ENCODE results near the gene HMG20B. TPM values are rescaled to one million over a fixed set of nuclear protein-coding genes. Genes with fewer than 3 reads are reported as not detected.

The HMG20B gene
- total RNA-seq, 2 donors from 2014 or later: 40.0 to 52.3 TPM

DNA sequence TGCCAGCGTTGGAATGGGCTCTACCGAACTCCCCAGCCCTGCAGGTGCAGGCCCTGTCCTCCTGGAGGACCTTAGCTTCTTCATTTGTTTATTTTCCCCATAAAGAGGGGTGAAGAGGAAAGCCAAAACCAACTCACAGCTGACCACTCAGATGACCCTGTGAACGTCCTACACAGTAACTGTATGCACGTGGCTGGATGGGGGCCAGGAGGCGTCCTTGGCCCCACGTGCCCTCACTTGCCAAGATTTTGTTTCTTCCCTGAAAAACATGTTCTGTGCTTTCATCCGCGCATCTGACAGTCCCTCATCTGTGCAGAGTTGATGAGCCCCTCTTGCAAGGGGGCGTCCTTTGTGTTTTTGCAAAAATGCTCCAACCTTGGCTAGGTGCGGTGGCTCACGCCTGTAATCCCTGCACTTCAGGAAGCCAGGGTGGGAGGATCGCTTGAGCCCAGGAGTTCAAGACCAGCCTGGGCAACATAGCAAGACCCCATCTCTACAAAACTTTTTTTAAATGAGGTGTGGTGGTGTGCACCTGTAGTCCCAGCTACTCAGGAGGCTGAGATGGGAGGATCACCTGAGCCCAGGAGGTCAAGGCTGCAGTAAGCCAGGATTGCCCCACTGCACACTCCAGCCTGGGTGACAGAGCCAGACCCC, 39.1 kb upstream of the HMG20B start:
- no peak for ATAC-seq (replicated peaks)
- no peak overlapping the region for H3K4me3 Mint-ChIP-seq
- H3K36me3 Mint-ChIP-seq (ENCODE audit: low read depth): peaks cover 27% of the 10 kb centered on the region
- no peaks in the 10 kb centered on the region for H3K27me3 Mint-ChIP-seq
- H3K4me1 Mint-ChIP-seq: no peaks in the 10 kb centered on the region
- no peak overlapping the region for H3K27ac Mint-ChIP-seq
- H3K9me3 Mint-ChIP-seq: no peaks in the 10 kb centered on the region

DNA sequence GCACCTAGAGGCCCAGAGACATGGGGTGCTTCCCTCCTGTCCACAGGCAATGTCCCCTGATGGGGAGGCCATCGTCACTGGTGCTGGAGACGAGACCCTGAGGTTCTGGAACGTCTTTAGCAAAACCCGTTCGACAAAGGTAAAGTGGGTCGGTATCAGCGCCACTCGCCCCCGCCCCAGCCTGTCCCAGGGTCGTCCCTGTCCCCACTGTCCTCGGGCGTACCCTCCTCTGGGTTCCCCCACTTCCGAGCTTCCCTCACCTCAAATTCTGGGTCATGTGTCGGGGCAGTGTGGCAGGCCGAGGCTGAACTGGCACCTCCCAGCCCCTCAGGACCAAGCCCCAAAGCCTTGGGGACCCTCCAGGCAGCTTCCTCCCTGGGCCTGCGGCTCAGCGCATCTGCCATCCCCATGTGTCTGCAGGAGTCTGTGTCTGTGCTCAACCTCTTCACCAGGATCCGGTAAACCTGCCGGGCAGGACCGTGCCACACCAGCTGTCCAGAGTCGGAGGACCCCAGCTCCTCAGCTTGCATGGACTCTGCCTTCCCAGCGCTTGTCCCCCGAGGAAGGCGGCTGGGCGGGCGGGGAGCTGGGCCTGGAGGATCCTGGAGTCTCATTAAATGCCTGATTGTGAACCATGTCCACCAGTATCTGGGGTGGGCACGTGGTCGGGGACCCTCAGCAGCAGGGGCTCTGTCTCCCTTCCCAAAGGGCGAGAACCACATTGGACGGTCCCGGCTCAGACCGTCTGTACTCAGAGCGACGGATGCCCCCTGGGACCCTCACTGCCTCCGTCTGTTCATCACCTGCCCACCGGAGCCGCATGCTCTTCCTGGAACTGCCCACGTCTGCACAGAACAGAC, 38.1 kb upstream of the HMG20B start:
- no peak for ATAC-seq (replicated peaks)
- H3K27ac Mint-ChIP-seq: no peak overlapping the region
- no peaks in the 10 kb centered on the region for H3K9me3 Mint-ChIP-seq
- H3K4me3 Mint-ChIP-seq: no peak overlapping the region
- no peaks in the 10 kb centered on the region for H3K4me1 Mint-ChIP-seq
- peaks cover 27% of the 10 kb centered on the region for H3K36me3 Mint-ChIP-seq (ENCODE audit: low read depth)
- no peaks in the 10 kb centered on the region for H3K27me3 Mint-ChIP-seq

DNA sequence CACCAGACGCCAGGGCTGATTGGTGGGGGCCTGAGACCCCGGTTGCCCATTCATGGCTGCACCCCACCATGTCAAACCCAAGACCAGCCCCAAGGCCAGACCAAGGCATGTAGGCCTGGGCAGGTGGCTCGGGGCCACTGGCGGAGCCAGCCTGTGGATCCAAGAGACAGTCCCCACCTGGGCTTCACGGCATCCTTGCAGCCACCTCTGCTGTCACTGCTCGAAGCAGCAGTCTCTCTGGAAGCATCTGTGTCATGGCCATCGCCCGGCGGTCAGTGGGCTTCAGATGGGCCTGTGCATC, 37.6 kb upstream of the HMG20B start:
- H3K27ac Mint-ChIP-seq: no peak overlapping the region
- no peak overlapping the region for H3K4me3 Mint-ChIP-seq
- peaks cover 27% of the 10 kb centered on the region for H3K36me3 Mint-ChIP-seq (ENCODE audit: low read depth)
- H3K4me1 Mint-ChIP-seq: no peaks in the 10 kb centered on the region
- no peak for ATAC-seq (replicated peaks)
- no peaks in the 10 kb centered on the region for H3K9me3 Mint-ChIP-seq
- no peaks in the 10 kb centered on the region for H3K27me3 Mint-ChIP-seq

DNA sequence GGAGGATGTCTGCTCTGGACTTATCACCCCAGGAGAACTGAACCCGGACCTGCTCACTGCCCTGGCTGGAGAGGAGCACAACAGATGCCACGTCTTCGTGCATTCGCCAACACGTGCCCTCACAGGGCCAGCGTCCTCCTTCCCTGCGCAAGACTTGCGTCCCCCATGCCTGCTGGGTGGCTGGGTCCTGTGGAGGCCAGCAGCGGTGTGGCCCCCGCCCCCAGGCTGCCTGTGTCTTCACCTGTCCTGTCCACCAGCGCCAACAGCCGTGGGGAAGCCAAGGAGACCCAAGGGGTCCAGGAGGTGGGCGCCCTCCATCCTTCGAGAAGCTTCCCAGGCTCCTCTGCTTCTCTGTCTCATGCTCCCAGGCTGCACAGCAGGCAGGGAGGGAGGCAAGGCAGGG, 37.2 kb upstream of the HMG20B start:
- Mint-ChIP-seq H3K36me3 (ENCODE audit: low read depth) (peaks cover 27% of the 10 kb centered on the region), H3K4me1 (no peaks in the 10 kb centered on the region), H3K27me3 (no peaks in the 10 kb centered on the region), H3K27ac (no peak overlapping the region), H3K4me3 (no peak overlapping the region), H3K9me3 (no peaks in the 10 kb centered on the region)
- no peak for ATAC-seq (replicated peaks)

DNA sequence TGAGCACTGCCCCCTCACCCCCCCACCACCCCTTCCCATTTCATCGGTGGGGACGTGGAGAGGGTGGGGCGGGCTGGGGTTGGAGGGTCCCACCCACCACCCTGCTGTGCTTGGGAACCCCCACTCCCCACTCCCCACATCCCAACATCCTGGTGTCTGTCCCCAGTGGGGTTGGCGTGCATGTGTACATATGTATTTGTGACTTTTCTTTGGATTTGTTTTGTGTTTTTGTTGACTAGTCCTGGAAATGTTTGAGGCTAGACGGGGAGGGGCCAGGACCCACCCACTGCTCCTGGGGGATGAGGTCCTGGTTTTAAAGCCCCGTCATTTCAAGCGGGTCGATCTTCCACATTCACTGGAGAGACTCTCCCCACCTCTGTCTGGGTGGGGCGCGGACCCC, 36.8 kb upstream of the HMG20B start:
- Mint-ChIP-seq H3K4me1 (no peaks in the 10 kb centered on the region), H3K27me3 (no peaks in the 10 kb centered on the region), H3K36me3 (ENCODE audit: low read depth) (peaks cover 27% of the 10 kb centered on the region), H3K27ac (no peak overlapping the region), H3K4me3 (no peak overlapping the region), H3K9me3 (no peaks in the 10 kb centered on the region)
- no peak for ATAC-seq (replicated peaks)

DNA sequence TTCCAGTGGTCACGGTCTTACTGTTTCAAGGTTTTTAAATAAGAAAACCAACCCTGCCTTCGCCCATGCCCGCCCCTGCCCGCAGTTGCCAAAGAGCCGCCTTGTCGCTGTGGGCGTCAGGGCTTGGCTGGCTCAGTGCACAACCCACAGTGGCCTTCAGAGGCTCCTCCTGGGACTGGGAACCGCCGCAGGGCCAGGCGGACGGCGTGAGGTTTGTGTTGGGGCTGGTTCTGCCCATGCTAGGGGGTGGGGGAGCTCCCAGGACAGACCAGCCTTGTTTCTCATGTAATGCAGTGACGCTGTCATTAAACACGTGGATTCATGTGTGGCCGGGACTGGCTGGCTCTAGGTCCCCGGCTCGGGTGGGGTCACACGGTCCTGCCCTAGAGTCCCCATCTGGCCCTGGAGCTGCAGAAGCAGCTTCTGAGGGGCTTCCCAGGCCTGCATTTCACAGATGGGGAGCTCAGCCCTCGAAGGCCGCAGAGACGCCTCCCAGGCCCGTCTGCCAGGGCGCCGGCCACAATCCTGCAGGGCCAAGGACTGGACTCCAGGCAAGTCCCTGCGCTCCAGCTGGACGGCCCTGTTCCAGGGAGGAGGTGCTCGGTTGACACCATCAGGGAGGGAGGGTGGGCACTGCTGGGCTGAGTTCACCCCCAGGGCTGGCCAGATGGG, 36.2 kb upstream of the HMG20B start:
- H3K4me1 Mint-ChIP-seq: no peaks in the 10 kb centered on the region
- H3K27ac Mint-ChIP-seq: no peak overlapping the region
- H3K9me3 Mint-ChIP-seq: no peaks in the 10 kb centered on the region
- H3K27me3 Mint-ChIP-seq: no peaks in the 10 kb centered on the region
- H3K4me3 Mint-ChIP-seq: no peak overlapping the region
- no peak for ATAC-seq (replicated peaks)
- H3K36me3 Mint-ChIP-seq (ENCODE audit: low read depth): peaks cover 27% of the 10 kb centered on the region

DNA sequence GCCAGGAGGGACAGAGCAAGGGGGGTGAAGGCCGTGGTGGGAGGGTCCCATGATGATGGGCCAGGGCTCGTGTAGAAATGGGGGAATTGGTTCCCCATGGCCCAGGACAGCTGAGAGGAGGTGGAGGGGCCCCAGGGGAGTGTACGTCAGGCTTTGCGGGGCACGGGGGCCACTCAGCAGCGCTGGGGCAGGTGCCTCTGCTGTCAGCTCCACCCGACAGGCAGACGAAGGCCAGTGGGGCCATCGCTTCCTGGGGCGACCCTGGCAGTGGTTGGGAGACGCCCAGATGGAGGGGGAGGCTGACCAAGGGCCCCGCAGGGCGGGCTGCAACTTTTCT, 35.7 kb upstream of the HMG20B start:
- no peak for ATAC-seq (replicated peaks)
- no peaks in the 10 kb centered on the region for H3K9me3 Mint-ChIP-seq
- no peak overlapping the region for H3K27ac Mint-ChIP-seq
- no peaks in the 10 kb centered on the region for H3K4me1 Mint-ChIP-seq
- peaks cover 27% of the 10 kb centered on the region for H3K36me3 Mint-ChIP-seq (ENCODE audit: low read depth)
- no peaks in the 10 kb centered on the region for H3K27me3 Mint-ChIP-seq
- H3K4me3 Mint-ChIP-seq: no peak overlapping the region

DNA sequence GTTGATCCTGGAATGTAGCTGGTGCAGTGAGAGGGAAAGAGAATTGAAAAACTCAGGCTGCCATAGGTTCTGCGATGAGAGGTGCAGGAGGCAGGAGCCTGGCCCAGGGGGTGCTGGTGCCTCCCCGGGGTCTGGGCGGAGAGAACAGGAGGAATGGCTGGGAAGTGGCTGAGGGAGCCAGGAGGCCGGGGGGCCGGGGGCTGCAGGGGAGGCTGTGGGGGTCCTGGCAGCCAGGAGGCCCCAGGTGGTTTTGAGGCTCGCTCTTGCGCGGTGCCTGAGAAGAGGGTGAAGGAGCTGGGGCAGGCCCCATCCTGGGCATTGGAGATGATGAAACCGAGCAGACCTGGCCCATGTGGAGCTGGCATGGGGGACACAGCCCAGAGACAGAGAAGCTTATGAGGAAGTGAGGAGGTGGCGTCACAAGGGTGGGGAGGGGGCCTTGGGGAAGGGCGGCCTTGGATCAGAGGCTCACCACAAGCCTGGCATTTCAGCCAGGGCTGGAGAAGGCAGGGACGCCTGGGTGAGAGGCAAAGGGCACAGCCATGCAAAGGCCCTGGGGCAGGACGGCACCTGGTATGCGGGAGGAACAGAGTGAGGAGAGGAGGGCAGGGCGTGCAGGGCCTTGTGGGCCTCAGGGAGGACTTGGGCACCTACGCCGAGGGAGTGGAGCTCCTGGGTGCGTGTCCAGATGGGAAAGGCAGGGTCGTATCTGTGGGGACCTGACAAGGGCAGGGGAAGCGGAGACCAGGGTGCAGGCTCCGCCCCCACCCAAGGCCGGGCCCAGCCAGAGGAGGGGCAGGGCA, 35.1 kb upstream of the HMG20B start:
- H3K27me3 Mint-ChIP-seq: no peaks in the 10 kb centered on the region
- H3K4me3 Mint-ChIP-seq: no peak overlapping the region
- peak; percentile 22 for ATAC-seq (replicated peaks)
- H3K36me3 Mint-ChIP-seq (ENCODE audit: low read depth): peaks cover 27% of the 10 kb centered on the region
- no peaks in the 10 kb centered on the region for H3K4me1 Mint-ChIP-seq
- H3K9me3 Mint-ChIP-seq: no peaks in the 10 kb centered on the region
- H3K27ac Mint-ChIP-seq: no peak overlapping the region

DNA sequence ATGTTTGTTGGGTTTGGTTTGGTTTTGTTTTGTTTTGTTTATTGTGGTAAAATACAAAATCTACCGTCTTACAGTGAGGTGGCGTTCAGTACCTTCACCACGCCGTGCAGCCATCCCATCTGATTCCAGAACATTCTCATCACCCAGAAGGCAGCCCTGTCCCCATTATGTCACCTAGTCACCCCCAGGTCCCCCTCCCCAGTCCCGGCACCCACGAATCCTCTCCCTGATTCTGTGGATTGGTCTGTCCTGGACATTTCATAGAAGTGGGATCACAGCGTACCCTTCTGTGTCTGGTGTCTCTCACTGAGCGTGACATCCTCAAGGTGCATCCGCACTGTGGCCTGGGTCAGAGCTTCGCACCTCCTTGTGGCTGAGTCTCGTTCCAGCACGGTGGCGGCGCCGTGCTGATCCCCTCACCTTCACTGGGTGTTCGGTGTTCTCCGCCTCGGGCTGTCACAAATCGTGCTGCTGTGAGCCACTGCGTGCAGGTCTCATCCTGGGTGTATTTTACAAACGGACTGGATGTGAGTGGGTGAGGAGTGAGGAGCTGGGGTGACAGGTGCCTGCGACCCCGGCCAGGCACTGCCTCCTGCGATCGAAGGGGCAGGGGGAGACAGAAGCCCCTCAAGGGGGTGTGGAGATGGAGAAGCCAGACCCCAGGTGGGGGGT, 34.4 kb upstream of the HMG20B start:
- Mint-ChIP-seq H3K27ac (no peak overlapping the region), H3K4me3 (no peak overlapping the region), H3K9me3 (no peaks in the 10 kb centered on the region), H3K27me3 (no peaks in the 10 kb centered on the region), H3K4me1 (no peaks in the 10 kb centered on the region), H3K36me3 (ENCODE audit: low read depth) (peaks cover 21% of the 10 kb centered on the region)
- ATAC-seq (replicated peaks): no peak

DNA sequence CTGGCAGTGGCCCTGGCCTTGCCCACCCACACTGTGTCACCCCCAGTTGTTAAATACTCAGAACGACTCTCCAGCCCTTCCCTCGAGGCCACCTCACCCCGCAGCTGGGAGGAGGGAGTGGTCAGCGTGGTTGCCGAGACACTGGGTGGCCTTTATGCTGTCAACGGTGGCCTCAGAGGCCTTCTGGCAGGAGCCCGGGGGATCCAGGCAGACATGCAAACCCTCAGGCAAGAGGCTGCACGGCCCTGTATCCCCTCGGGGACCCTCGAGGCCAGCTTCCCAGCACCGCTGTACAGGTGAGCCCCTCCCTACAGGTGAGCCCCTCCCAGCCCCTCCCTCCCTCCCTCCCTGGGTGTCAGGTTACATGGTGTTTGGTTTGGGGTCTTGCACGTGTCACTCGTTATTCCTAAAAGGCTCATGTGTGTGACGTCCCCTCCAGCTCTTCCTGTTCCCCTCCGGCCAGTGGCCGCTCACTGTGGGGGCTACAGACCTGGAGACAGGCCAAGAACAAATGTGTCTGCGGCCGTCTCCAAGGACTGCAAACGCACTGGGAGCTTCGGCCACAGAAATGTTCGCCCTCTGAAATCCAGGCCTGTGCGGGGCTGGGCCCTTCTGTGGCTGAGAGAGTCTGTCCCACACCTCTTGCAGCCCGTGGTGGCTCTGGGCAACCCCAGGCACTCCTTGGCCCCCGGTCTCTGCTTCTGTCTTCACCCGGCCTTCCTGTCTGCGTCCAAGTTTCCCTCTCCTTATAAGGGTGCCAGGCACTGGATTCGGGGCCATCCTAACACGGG, 33.6 kb upstream of the HMG20B start, which contains the start of gene TEKTIP1:
Gene TEKTIP1 (plus strand): TSS at position 210 of the 791 bp plus-strand sequence. CDS start 4 bp downstream, at position 214.
- Mint-ChIP-seq H3K27me3 (no peaks in the 10 kb centered on the region), H3K9me3 (no peaks in the 10 kb centered on the region), H3K27ac (no peak within 1 kb of the TSS), H3K4me3 (no peak within 1 kb of the TSS), H3K4me1 (no peaks in the 10 kb centered on the region), H3K36me3 (ENCODE audit: low read depth) (peaks cover 14% of the 10 kb centered on the region)
- no peak for ATAC-seq (replicated peaks)

DNA sequence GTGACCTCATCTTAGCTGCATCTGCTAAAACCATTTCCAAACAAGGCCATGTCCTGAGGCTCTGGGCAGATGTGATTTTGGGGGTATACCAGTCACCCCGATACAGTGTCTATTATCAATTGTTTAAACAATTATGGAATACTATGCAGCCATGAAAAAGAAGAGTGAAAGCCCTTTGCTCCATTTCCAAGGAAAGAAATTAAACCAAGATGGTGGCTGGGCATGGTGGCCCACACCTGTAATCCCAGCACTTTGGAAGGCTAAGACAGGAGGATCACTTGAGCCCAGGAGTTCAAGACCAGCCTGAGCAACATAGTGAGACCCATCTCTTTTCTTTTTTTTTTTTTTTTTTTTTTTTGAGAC, 33.0 kb upstream of the HMG20B start:
- Mint-ChIP-seq H3K9me3 (no peaks in the 10 kb centered on the region), H3K4me1 (no peaks in the 10 kb centered on the region), H3K27me3 (no peaks in the 10 kb centered on the region), H3K36me3 (ENCODE audit: low read depth) (peaks cover 8% of the 10 kb centered on the region), H3K4me3 (no peak overlapping the region), H3K27ac (no peak overlapping the region)
- no peak for ATAC-seq (replicated peaks)

DNA sequence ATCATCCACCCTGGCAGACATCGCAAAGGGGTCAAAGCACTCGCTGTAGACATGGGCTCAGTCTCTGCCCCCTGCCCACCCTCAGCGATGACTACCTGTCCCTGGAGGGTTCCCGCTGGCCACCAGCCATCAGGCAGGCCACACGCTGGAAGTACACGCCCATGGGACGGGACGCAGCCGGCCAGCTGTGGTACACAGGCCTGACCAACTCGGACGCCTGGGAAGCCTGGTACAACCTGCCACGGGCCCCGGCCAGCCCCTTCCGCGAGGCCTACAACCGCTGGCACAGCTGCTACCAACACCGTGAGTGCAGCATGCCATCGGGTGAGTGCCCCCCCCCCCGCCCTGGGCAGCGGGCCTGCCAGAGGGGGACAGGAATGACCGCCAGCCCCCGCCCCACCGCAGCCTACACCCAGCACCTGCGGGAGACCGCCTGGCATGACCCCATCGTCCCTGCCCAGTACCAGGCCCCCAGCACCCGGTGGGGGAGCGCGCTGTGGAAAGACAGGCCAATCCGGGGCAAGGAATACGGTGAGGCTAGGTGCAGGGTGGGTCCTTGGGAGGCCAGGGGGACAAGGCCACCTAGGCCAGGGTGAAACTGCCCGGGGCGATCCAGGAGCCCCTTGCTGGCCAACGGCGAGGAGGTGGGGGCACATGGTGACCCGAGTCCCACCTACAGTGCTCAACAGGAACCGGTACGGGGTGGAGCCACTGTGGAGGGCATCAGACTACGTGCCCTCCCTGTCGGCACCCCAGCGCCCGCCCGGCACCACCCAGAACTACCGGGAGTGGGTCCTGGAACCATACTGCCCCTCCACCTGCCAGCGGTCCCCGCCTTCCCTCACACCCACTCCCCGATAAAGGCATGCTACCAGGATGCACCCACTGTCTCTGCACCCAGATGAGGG, 29.3 kb upstream of the HMG20B start:
- no peak for ATAC-seq (replicated peaks)
- Mint-ChIP-seq H3K27ac (no peak overlapping the region), H3K9me3 (no peaks in the 10 kb centered on the region), H3K4me1 (peaks cover 5% of the 10 kb centered on the region), H3K4me3 (no peak overlapping the region), H3K27me3 (no peaks in the 10 kb centered on the region), H3K36me3 (ENCODE audit: low read depth) (peaks cover 13% of the 10 kb centered on the region)

DNA sequence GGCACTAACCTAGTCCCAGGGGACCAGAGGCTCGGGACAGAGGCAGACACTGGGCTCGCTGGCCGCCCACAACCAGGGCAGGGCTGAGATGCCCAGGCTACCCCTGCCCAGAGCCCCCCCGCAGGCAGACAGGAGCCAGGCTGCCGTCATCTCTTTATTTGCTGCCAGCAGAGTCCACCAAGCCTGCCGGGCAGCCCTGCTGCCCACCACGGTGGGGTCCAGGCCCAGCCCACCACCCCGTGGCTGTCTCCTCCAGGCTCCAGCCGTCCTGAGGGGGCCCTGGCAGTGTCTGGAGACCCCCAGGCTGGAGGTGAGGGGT, 28.7 kb upstream of the HMG20B start:
- H3K36me3 Mint-ChIP-seq (ENCODE audit: low read depth): peaks cover 13% of the 10 kb centered on the region
- ATAC-seq (replicated peaks): no peak
- H3K4me3 Mint-ChIP-seq: no peak overlapping the region
- no peaks in the 10 kb centered on the region for H3K27me3 Mint-ChIP-seq
- no peak overlapping the region for H3K27ac Mint-ChIP-seq
- no peaks in the 10 kb centered on the region for H3K9me3 Mint-ChIP-seq
- H3K4me1 Mint-ChIP-seq: peaks cover 5% of the 10 kb centered on the region
